Testis (tissue), 2 donors: ENCODE data around the gene GBA3.

ENCODE experiments used
- POLR2A ChIP-seq: fragments of 450-650 bp; IDR thresholded peaks from one replicate; pipeline ENCODE4 v1.6.1; 2017; ENCODE audit warnings: antibody characterized with exemption, mild to moderate bottlenecking, moderate library complexity
- TF ChIP-seq, protein P1 (sequence below), 3 experiments: fragments of 450-650 bp in 2 of 3; fragments of 200-600 bp in 1 of 3; sonication (generic) in 1 of 3; IDR thresholded peaks; one replicate each; pipeline ENCODE4 v1.5.1; 2016 to 2019; ENCODE audit warnings: antibody characterized with exemption in 3 of 3, mild to moderate bottlenecking in 2 of 3, moderate library complexity in 1 of 3

DNA sequence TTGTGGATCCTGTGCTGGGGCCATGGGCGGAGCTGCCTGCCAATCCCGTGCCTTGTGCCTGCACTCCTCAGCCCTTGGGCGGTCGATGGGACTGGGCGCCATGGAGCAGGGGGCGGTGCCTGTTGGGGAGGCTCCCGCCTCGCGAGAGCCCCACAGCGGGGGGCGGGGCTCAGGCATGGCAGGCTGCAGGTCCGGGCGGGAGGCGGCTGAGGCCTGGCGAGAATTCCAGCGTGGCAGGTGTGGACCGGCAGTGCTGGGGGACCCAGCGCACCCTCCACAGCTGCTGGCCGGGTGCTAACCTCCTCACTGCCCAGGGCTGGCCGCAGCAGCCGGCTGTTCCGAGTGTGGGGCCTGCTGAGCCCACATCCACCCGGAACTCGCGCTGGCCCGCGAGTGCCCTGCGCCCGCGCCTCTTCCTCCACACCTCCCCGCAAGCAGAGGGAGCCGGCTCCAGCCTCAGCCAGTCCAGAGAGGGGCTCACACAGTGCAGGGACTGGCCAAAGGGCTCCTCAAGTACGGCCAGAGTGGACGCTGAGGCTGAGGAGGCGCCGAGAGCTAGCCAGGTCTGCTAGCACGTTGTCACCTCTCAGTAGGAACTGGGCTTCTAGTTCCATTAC, 85.9 kb downstream of the GBA3 start:
- TF ChIP-seq POLR2A: no peak
- TF ChIP-seq, protein P1, sequence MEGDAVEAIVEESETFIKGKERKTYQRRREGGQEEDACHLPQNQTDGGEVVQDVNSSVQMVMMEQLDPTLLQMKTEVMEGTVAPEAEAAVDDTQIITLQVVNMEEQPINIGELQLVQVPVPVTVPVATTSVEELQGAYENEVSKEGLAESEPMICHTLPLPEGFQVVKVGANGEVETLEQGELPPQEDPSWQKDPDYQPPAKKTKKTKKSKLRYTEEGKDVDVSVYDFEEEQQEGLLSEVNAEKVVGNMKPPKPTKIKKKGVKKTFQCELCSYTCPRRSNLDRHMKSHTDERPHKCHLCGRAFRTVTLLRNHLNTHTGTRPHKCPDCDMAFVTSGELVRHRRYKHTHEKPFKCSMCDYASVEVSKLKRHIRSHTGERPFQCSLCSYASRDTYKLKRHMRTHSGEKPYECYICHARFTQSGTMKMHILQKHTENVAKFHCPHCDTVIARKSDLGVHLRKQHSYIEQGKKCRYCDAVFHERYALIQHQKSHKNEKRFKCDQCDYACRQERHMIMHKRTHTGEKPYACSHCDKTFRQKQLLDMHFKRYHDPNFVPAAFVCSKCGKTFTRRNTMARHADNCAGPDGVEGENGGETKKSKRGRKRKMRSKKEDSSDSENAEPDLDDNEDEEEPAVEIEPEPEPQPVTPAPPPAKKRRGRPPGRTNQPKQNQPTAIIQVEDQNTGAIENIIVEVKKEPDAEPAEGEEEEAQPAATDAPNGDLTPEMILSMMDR (IDR thresholded peaks at IDR 0.05): no peak
